SK-N-SH treated with all-trans-retinoic acid at 6 μM for 48 hours (cell line): ENCODE results near the gene RACK1.

Experiments used
- ATAC-seq: fragments of 200-7000 bp; cut with Tn5 transposase; 3 replicates; pipeline ENCODE4 v1.9.1; 2020; ENCODE audit warnings: mild to moderate bottlenecking, moderate library complexity
- ARNTL ChIP-seq: fragments of 450-650 bp; formaldehyde crosslinking; IDR thresholded peaks from 2 replicates; pipeline ENCODE4 v1.5.0; 2020; ENCODE audit warnings: low read depth, mild to moderate bottlenecking, moderate library complexity, borderline replicate concordance
- BACH2 ChIP-seq: fragments of 250-450 bp; sonication (Bioruptor Pico); IDR thresholded peaks from 2 replicates; pipeline ENCODE4 v1.9.0; 2021; ENCODE audit warnings: mild to moderate bottlenecking, borderline replicate concordance
- CREB5 ChIP-seq: fragments of 250-450 bp; sonication (Bioruptor Pico); IDR thresholded peaks from 2 replicates; pipeline ENCODE4 v1.5.1; 2020; ENCODE audit warnings: low read depth, mild to moderate bottlenecking, moderate library complexity
- CSDC2 ChIP-seq: fragments of 250-450 bp; sonication (Bioruptor Pico); IDR thresholded peaks from 2 replicates; pipeline ENCODE4 v1.5.0; 2020; ENCODE audit warnings: mild to moderate bottlenecking, moderate library complexity
- ESRRG ChIP-seq: fragments of 250-450 bp; sonication (Bioruptor Pico); IDR thresholded peaks from 2 replicates; pipeline ENCODE4 v1.6.1; 2021; ENCODE audit warnings: mild to moderate bottlenecking
- GLIS3 ChIP-seq: fragments of 250-450 bp; sonication (Bioruptor Pico); IDR thresholded peaks from 2 replicates; pipeline ENCODE4 v1.5.0; 2020; ENCODE audit warnings: mild to moderate bottlenecking, moderate library complexity
- ISL1 ChIP-seq: fragments of 250-450 bp; sonication (Bioruptor Pico); IDR thresholded peaks from 2 replicates; pipeline ENCODE4 v2.1.2; 2022; ENCODE audit warnings: mild to moderate bottlenecking, moderate library complexity
- OSR1 ChIP-seq: fragments of 250-450 bp; sonication (Bioruptor Pico); IDR thresholded peaks from 2 replicates; pipeline ENCODE4 v1.8.0; 2022; ENCODE audit warnings: moderate library complexity, mild to moderate bottlenecking, inconsistent platforms
- POU6F1 ChIP-seq: fragments of 250-450 bp; sonication (Bioruptor Pico); IDR thresholded peaks from 2 replicates; pipeline ENCODE4 v1.8.0; 2021; ENCODE audit warnings: low read depth, mild to moderate bottlenecking, moderate library complexity, borderline replicate concordance
- PPARA ChIP-seq: fragments of 250-450 bp; sonication (Bioruptor Pico); IDR thresholded peaks from 2 replicates; pipeline ENCODE4 v1.5.0; 2020; ENCODE audit warnings: mild to moderate bottlenecking, borderline replicate concordance
- RARB ChIP-seq: fragments of 250-450 bp; sonication (Bioruptor Pico); IDR thresholded peaks from 2 replicates; pipeline ENCODE4 v1.8.0; 2021; ENCODE audit warnings: mild to moderate bottlenecking, moderate library complexity
- SNAI2 ChIP-seq: fragments of 250-450 bp; sonication (Bioruptor Pico); IDR thresholded peaks from 2 replicates; pipeline ENCODE4 v1.5.0; 2020; ENCODE audit warnings: mild to moderate bottlenecking, moderate library complexity
- TCF4 ChIP-seq: fragments of 250-450 bp; sonication (Bioruptor Pico); IDR thresholded peaks from 2 replicates; pipeline ENCODE4 v1.8.0; 2021; ENCODE audit warnings: mild to moderate bottlenecking, moderate library complexity, borderline replicate concordance
- TSHZ2 ChIP-seq: fragments of 250-450 bp; sonication (Bioruptor Pico); IDR thresholded peaks from 2 replicates; pipeline ENCODE4 v1.5.0; 2020; ENCODE audit warnings: mild to moderate bottlenecking, moderate library complexity
- ZC3H10 ChIP-seq: fragments of 250-450 bp; sonication (Bioruptor Pico); IDR thresholded peaks from 2 replicates; pipeline ENCODE4 v1.5.1; 2021; ENCODE audit warnings: mild to moderate bottlenecking, moderate library complexity
- ZFP3 ChIP-seq: fragments of 250-450 bp; sonication (Bioruptor Pico); IDR thresholded peaks from 2 replicates; pipeline ENCODE4 v1.5.0; 2020; ENCODE audit warnings: mild to moderate bottlenecking, moderate library complexity
- ZFP30 ChIP-seq: fragments of 450-650 bp; formaldehyde crosslinking; IDR thresholded peaks from 2 replicates; pipeline ENCODE4 v1.5.0; 2022; ENCODE audit warnings: mild to moderate bottlenecking, moderate library complexity
- ZNF8 ChIP-seq: fragments of 450-650 bp; formaldehyde crosslinking; IDR thresholded peaks from 2 replicates; pipeline ENCODE4 v1.5.0; 2020; ENCODE audit warnings: mild to moderate bottlenecking, moderate library complexity
- TF ChIP-seq, protein P1 (sequence below): fragments of 250-450 bp; sonication (Bioruptor Pico); IDR thresholded peaks from 2 replicates; pipeline ENCODE4 v1.5.1; 2021; ENCODE audit warnings: mild to moderate bottlenecking, moderate library complexity
- TF ChIP-seq, protein P2 (sequence below): fragments of 250-450 bp; sonication (Bioruptor Pico); IDR thresholded peaks from 2 replicates; pipeline ENCODE4 v1.8.0; 2020; ENCODE audit warnings: mild to moderate bottlenecking, moderate library complexity, borderline replicate concordance

RACK1 gene

GRCh38 chr5:181221105-181221791 lies 22.5 kb downstream of the RACK1 start (continued):
- TF ChIP-seq PPARA: no peak

DNA sequence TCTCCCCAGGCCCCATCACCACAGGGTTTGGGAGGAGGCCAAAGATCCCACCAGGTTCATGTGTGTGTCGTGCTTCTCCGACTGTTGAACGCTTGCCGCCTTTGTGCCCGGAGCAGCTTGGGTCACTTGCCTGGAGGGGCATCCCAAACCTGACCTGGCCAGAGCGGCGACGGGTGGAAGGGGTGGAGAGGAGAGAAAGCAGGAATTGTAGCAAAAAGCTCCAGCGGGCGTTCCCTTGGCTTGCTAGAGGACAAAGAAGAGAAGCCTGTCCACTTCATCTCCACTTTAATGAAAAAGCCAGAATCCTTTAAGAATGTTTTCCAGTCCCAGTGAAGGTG lies 23.6 kb downstream of the RACK1 start:
- TF ChIP-seq ZFP3 (CRISPR knock-in tag) (no peak), BACH2 (CRISPR knock-in tag) (no peak), CREB5 (CRISPR knock-in tag) (no peak), SNAI2 (CRISPR knock-in tag) (no peak), TSHZ2 (CRISPR knock-in tag) (no peak), CSDC2 (CRISPR knock-in tag) (no peak), ESRRG (no peak), TCF4 (CRISPR knock-in tag) (no peak), GLIS3 (no peak), ZNF8 (no peak)
- TF ChIP-seq, protein P1, sequence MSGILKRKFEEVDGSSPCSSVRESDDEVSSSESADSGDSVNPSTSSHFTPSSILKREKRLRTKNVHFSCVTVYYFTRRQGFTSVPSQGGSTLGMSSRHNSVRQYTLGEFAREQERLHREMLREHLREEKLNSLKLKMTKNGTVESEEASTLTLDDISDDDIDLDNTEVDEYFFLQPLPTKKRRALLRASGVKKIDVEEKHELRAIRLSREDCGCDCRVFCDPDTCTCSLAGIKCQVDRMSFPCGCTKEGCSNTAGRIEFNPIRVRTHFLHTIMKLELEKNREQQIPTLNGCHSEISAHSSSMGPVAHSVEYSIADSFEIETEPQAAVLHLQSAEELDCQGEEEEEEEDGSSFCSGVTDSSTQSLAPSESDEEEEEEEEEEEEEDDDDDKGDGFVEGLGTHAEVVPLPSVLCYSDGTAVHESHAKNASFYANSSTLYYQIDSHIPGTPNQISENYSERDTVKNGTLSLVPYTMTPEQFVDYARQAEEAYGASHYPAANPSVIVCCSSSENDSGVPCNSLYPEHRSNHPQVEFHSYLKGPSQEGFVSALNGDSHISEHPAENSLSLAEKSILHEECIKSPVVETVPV (CRISPR knock-in tag): no peak
- ATAC-seq: no peak

GRCh38 chr5:181219262-181220177 lies 24.2 kb downstream of the RACK1 start:
- TF ChIP-seq RARB (no peak), OSR1 (CRISPR knock-in tag) (no peak)
- ATAC-seq: no peak

GRCh38 chr5:181218795-181219124 lies 24.9 kb downstream of the RACK1 start:
- ATAC-seq: no peak
- TF ChIP-seq ZC3H10 (CRISPR knock-in tag) (no peak), ESRRG (no peak), ISL1 (no peak), ARNTL (CRISPR knock-in tag) (no peak), SNAI2 (CRISPR knock-in tag) (no peak), BACH2 (CRISPR knock-in tag) (no peak), TSHZ2 (CRISPR knock-in tag) (no peak), POU6F1 (CRISPR knock-in tag) (no peak), ZFP30 (CRISPR knock-in tag) (no peak)
- TF ChIP-seq, protein P2, sequence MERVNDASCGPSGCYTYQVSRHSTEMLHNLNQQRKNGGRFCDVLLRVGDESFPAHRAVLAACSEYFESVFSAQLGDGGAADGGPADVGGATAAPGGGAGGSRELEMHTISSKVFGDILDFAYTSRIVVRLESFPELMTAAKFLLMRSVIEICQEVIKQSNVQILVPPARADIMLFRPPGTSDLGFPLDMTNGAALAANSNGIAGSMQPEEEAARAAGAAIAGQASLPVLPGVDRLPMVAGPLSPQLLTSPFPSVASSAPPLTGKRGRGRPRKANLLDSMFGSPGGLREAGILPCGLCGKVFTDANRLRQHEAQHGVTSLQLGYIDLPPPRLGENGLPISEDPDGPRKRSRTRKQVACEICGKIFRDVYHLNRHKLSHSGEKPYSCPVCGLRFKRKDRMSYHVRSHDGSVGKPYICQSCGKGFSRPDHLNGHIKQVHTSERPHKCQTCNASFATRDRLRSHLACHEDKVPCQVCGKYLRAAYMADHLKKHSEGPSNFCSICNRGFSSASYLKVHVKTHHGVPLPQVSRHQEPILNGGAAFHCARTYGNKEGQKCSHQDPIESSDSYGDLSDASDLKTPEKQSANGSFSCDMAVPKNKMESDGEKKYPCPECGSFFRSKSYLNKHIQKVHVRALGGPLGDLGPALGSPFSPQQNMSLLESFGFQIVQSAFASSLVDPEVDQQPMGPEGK: no peak
